H1 (cell line): ENCODE data around the gene CEACAM16.

Experiments
- CBX5 ChIP-seq: fragments of 300-800, 300-1000 bp; sonication (generic); IDR thresholded peaks from 2 replicates; pipeline ENCODE4 v1.7.1; 2016; ENCODE audit warnings: antibody characterized with exemption, low read length, low read depth
- CEBPB ChIP-seq: IDR thresholded peaks from 2 replicates; pipeline ENCODE4 v1.6.1; 2012; ENCODE audit warnings: low read depth, low read length
- EP300 ChIP-seq, 2 experiments: IDR thresholded peaks; 1 replicate in 1 of 2; 2 replicates in 1 of 2; pipeline ENCODE4 v1.6.1; 2011 to 2012; ENCODE audit warnings: low read depth in 2 of 2, low read length in 2 of 2, mild to moderate bottlenecking in 2 of 2, borderline replicate concordance in 1 of 2, inconsistent platforms in 1 of 2, moderate library complexity in 1 of 2
- EZH2 ChIP-seq: fragments of 200-600 bp; sonication (generic); IDR thresholded peaks from 2 replicates; pipeline ENCODE4 v1.7.1; 2012; ENCODE audit warnings: low read depth, mild to moderate bottlenecking, moderate library complexity, low read length, inconsistent platforms; ENCODE audit not compliant: severe bottlenecking
- NRF1 ChIP-seq: IDR thresholded peaks from 2 replicates; pipeline ENCODE4 v1.6.1; 2011; ENCODE audit warnings: mild to moderate bottlenecking, low read depth, low read length, improper control_type of control experiment
- TAF1 ChIP-seq: IDR thresholded peaks from 2 replicates; pipeline ENCODE4 v1.6.1; 2011; ENCODE audit warnings: mild to moderate bottlenecking, low read depth, low read length
- TF ChIP-seq, protein P1 (sequence below), 3 experiments: IDR thresholded peaks; 1 replicate in 2 of 3; 2 replicates in 1 of 3; pipeline versions ENCODE4 v1.5.1 to v1.6.1; 2011; ENCODE audit warnings: low read length in 3 of 3, mild to moderate bottlenecking in 3 of 3, inconsistent platforms in 2 of 3, low read depth in 1 of 3, moderate library complexity in 1 of 3; ENCODE audit not compliant: insufficient read depth in 1 of 3; ENCODE audit errors: control extremely low read depth in 1 of 3

DNA sequence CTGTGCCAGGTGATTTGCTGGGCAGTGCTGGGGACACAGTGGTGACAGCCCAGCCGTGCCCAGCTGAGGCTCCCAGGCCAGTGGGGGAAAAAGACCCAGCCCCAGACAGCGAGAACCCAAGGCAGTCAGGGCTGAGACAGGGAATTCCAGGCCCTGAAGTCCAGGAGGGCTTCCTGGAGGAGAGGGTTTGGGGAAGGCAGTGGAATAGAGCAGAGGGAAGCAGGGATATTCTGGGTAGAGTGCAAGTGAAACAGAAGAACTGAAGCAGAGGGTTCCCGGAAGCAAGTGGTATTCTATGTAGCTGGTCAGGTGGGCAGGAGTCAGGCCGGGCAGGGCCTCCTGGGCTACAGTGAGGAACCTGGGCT lies 1.3 kb upstream of the CEACAM16 start:
- TF ChIP-seq EZH2 (no peak), CEBPB (no peak), EP300 (IDR thresholded peaks at IDR 0.05; ENCODE audit: borderline replicate concordance in 1 of 2, low read depth in 2 of 2, low read length in 2 of 2) (no peak), CBX5 (no peak), TAF1 (no peak), NRF1 (no peak)
- TF ChIP-seq, protein P1, sequence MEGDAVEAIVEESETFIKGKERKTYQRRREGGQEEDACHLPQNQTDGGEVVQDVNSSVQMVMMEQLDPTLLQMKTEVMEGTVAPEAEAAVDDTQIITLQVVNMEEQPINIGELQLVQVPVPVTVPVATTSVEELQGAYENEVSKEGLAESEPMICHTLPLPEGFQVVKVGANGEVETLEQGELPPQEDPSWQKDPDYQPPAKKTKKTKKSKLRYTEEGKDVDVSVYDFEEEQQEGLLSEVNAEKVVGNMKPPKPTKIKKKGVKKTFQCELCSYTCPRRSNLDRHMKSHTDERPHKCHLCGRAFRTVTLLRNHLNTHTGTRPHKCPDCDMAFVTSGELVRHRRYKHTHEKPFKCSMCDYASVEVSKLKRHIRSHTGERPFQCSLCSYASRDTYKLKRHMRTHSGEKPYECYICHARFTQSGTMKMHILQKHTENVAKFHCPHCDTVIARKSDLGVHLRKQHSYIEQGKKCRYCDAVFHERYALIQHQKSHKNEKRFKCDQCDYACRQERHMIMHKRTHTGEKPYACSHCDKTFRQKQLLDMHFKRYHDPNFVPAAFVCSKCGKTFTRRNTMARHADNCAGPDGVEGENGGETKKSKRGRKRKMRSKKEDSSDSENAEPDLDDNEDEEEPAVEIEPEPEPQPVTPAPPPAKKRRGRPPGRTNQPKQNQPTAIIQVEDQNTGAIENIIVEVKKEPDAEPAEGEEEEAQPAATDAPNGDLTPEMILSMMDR (IDR thresholded peaks at IDR 0.05; ENCODE audit: control extremely low read depth in 1 of 3, insufficient read depth in 1 of 3, low read depth in 1 of 3, low read length in 3 of 3): no peak
